Esophagus muscularis mucosa (tissue), 4 donors: Measurements from ENCODE around the gene PAM16.

Experiments used
- CTCF ChIP-seq, 3 experiments: fragments of 200-600 bp in 2 of 3; fragments of 450-650 bp in 1 of 3; sonication (generic) in 2 of 3; IDR thresholded peaks; one replicate each; pipeline ENCODE4 v1.5.1; 2017 to 2019; ENCODE audit warnings: antibody characterized with exemption in 3 of 3, mild to moderate bottlenecking in 2 of 3, moderate library complexity in 1 of 3
- EP300 ChIP-seq: sonication (generic); formaldehyde crosslinking; IDR thresholded peaks from one replicate; pipeline ENCODE4 v1.6.1; 2017; ENCODE audit warnings: antibody characterized with exemption
- POLR2A ChIP-seq: fragments of 450-650 bp; IDR thresholded peaks from one replicate; pipeline ENCODE4 v1.6.1; 2017; ENCODE audit warnings: antibody characterized with exemption, moderate library complexity, mild to moderate bottlenecking, low read depth
- POLR2AphosphoS5 ChIP-seq, 2 donors: sonication (generic); formaldehyde crosslinking; IDR thresholded peaks; one replicate each; pipeline ENCODE4 v1.6.1; 2017; ENCODE audit warnings: antibody characterized with exemption in 2 of 2

- TF ChIP-seq CTCF (IDR thresholded peaks at IDR 0.05) (no peak), POLR2AphosphoS5 (IDR thresholded peaks at IDR 0.05) (no peak), EP300 (no peak), POLR2A (no peak)
Measured at GRCh38 chr16:4332083-4332482, 19.0 kb downstream of the PAM16 start.
